GM21529 (cell line): Measurements from ENCODE around the gene SRP14.
"Not testable (repeated sequence)": the region's sequence is repeated elsewhere in the genome, so short reads cannot be mapped to it uniquely, and the experiment has no call there.

Source experiments
- ATAC-seq: cut with Tn5 transposase; IDR thresholded peaks from one replicate; pipeline ENCODE4 v1.9.1; 2021; ENCODE audit not compliant: unreplicated experiment

SRP14 gene

GRCh38 chr15:40051616-40052415 lies 12.8 kb upstream of the SRP14 start:
- no peak for ATAC-seq

DNA sequence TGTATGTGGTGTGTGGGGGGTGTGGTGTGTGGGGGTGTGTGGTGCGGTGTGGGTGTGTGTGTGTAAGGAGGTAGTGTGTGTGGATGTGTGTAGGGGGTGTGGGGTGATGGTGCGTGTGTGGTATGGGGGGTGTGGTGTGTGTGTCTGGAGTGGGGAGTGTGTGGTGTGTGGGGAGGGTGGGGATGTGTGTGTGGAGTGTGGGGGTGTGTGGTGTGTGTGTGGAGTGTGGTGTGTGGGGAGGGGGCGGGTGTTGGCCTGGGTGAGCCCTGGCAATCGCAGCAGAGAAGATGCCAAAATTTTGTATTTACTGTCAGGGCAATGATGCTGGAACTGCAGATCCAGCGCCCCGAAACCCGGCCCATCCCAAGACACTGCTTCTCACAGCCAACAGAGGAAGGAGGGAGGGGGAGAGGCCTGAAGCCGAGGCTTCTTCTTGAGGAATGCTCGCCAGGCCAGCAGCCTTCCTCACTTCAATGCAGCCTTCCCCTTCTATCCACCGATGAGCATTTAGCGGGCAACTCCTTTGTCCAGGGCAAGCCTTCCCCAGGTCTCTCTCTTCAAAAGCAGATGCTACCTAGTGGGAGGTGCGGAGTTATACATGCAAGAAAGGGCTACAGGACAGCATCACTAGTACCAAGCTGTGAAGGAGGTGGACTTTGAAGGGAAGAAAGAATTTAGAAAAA lies 11.9 kb upstream of the SRP14 start:
- no peak for ATAC-seq

- no peak for ATAC-seq
Observed at GRCh38 chr15:40048926-40049475, 10.0 kb upstream of the SRP14 start.

- ATAC-seq = no peak
Observed at GRCh38 chr15:40048211-40048792, 9.3 kb upstream of the SRP14 start.

GRCh38 chr15:40047415-40048210 lies 8.6 kb upstream of the SRP14 start:
- peak; percentile 69 for ATAC-seq

- ATAC-seq = no peak
Observed at GRCh38 chr15:40046721-40047414, 7.9 kb upstream of the SRP14 start.

DNA sequence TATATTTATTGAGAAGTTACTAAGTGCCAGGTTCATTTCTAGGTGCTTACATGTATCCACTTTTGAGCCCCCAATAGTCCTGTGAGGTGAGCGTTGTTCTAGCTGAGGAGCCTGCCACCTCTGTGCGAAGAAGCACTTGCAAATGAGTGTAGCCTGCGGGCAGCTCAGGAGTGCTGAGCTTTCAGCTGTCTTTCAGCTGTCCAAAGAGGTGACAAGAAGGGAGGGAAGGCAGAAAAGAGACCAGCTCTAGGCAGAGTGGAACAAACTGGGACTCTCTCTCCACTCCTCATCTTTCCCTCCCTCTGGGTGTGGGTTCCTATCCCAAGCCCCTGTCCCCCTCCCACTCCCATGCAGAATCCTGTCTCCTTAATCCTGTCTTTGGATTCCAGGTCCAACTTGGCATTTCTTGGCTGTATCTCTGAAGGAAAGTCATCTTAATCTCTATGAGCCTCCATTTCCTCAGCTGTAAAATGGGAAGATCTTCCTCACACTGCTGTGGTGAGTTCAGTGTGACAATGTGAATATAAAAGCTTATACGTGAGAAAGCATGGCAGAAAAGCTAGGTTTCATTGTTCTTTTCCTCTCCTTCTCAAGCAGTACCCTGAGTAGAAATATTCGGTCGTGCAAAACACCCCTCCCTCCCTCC lies 6.7 kb upstream of the SRP14 start:
- peak; percentile 14 for ATAC-seq

DNA sequence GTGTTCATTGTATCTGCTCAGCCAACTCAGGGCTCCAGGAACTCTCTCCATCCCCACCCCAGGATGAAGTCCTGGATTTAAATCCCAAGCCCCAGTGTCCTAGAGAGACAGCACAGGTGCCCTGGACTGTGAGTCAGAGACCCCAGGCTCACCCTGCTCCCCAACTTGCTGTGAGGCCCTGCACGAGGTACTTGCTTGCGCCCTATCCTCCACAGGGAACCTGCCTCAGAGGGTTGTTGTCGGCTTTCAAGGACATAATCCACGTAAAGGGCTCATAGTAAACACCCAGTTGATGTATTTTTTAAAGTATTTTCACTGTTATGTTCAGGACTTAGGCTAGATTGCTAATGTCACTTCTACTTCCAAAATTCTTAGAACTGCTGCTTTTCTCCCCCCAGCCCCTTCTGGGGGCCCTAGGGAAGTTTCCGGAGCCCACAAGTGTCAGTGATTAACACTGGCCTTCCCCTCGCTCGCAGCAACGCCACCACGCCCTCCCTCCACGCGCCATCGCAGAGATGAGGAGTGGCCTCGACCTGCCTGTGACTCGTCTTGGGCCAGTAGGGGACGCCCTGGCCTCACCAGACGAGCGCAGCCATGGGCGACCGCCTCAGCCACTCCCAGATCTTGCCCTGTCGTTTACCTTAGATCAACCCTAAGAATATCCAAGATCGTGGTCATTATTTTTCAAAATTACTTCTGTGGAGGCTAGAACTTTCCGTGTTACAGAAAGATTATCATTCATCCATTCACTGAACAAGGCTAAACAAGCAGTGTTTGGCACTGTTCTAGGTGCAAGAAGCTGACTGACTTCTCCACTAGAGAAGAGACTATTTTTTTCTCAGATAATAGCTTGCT lies 6.0 kb upstream of the SRP14 start:
- ATAC-seq = peak; percentile 63

DNA sequence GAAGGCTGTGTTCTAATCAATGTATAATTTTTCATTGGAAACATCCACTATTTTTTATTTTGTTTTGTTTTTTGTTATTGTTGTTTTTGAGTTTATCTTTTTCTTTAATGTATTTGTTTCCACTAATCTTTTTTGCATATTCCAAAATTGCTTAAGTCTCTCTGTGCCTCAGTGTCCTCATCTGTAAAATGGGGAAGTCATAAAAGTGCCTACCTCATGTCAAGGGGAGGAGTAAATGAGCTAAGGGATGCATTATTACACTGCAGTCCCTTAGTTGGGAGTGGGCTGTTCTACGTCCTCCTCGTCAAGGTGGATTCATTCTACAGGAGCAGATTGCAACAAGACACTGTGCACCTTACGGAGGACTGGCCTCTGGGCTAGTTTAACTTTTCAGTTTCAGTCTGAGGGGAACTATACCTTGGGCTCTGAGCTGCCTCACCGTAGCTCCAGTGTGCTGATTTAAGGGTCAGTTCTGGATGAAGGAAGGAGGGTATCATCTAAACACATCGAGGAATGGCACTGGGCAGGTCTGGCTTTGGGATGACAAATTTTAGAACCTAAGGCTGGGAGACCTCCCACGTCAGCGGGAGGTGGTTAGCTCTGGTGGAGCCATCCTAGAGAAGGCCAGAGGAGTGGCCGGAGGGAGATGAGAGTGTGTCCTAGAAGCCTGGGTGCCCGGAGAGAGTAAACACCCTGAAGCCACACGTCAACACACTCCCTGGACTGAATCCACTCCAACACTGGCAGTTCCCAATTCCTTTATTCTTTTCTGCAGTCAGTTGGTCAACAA lies 5.1 kb upstream of the SRP14 start:
- no peak for ATAC-seq

GRCh38 chr15:40042791-40043320 lies 3.9 kb upstream of the SRP14 start:
- ATAC-seq = no peak

DNA sequence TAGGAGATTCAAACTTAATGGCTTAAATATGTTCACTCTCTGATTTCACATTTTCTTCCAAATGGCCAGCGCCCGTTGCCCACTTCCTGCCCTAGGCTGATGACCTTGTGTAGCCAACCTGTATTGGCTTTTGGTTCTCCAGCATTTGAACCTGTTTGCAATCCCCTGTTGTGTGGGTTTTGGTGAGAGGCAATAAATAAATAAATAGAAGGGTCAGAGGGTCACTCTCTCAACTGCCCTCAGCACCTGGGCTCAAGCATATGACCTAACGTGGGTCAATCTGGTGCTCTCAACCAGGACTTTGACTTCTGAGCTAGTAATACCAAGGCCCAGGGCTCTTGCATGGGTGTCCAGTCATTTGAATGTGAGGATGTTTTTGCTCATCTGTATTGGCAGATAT lies 1.8 kb upstream of the SRP14 start:
- no peak for ATAC-seq

DNA sequence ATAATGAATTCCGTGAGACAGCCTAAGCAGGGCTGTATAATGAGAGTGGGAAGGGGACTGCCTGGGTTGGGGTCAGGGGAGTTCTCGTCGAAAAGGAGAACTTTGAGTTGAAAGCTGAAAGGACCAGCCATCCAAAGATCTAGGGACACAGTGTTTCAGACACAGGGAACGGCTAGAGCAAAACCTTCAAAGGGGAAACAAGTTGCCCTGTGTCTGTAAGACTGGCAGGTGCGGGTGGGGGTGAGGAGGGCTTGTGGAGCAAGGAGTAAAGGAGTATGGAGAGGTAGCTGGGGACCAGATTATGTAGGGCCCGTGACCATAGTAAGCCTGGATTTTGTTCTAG lies 1.3 kb upstream of the SRP14 start:
- ATAC-seq = no peak

GRCh38 chr15:40038275-40038637 lies 725 bp downstream of the SRP14 start:
- no peak for ATAC-seq

DNA sequence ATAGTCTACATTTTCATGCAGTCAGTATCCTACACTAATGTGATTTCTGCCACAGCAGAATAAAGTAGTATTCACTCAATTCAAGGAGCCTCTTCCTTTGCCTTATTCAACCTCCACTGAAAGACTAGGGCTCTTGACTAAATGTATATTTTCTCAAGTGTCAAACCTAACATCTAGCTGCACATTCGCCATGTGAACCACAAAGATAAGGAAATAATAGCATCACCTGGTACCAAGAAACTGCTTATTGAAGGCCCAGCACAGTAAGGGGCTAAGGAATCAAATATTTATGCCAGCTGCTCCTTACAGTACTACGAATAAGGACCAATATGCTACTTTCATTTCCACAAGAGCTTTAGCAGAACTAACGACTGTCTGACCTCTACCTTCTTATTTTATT lies 1.3 kb downstream of the SRP14 start:
- no peak for ATAC-seq

DNA sequence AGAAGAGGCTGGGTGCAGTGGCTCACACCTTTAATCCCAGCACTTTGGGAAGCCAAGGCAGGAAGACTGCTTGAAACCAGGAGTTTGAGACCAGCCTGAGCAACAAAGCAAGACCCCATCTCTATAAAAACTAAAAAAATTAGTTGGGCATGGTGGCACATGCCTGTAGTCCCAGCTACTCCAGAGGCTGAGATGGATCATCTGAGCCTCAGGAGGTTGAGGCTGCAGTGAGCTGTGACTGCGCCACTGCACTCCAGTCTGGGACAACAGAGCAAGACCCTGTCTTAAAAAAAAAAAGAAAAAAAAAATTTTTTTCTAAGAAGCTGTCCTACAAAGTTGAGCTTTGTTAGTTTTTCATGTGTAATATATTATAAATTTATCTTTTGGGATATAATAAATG lies 3.8 kb downstream of the SRP14 start:
- not testable (repeated sequence) for ATAC-seq

GRCh38 chr15:40034186-40034946 lies 4.6 kb downstream of the SRP14 start:
- ATAC-seq = no peak

- no peak for ATAC-seq
Observed at GRCh38 chr15:40032125-40032839, 6.7 kb downstream of the SRP14 start.
